GM12872 (cell line): ENCODE measurements around the gene CLDN5.

Experiments used
- CTCF ChIP-seq: IDR thresholded peaks from 3 replicates; pipeline ENCODE4 v1.5.1; 2011; ENCODE audit warnings: low read depth, mild to moderate bottlenecking, low read length, moderate library complexity; ENCODE audit not compliant: insufficient read depth

CLDN5 gene

DNA sequence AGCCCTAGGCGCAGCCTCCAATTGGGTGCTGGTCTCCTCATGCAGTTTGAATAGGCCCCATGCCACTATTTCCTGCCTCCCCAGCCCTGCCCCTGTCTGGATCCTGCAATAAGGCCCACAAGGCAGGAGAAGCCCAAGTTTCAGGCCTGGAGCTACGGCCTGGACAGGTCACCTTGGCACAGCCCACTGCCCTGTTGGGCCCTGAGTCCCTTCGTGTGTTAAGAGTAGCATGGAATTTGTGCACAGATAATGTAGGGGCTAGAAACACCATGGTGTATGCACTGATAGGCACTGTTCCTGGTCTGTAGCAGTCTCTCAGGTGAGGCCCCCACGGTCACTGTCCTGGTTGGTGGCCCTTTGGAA lies 24.3 kb downstream of the CLDN5 start:
- TF ChIP-seq CTCF, result no peak

DNA sequence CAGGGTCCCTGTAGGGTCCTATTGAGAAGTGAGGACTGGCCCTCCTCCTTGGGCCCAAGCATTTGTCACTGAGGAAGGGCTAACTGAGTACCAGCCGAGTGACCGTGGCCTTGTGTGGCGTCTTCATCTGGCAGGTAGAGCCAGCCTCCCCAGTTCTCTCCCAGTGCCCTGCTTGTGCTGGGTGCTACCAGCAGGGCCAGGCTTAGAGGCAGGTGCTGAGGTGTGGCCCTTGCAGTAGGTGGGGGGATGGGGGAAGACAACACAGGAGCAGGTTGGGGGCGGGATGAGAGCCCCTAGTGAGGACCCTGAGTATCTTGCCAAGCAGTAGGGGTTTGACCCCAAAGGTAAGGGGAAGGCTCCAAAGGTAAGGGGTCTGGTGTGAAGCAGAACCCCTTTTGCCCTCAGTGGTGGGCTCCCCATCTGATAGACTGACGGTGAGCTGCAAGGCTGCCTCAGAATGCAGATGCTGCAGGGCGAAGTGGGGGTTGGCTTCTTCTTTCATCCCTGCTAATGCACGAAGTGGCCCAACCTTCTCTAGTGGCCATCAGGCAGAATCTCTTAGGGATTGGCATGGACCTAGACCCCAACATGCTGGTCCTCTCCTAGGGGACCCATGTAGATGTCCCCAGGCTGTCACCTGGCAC lies 24.9 kb downstream of the CLDN5 start:
- TF ChIP-seq CTCF, result no peak

DNA sequence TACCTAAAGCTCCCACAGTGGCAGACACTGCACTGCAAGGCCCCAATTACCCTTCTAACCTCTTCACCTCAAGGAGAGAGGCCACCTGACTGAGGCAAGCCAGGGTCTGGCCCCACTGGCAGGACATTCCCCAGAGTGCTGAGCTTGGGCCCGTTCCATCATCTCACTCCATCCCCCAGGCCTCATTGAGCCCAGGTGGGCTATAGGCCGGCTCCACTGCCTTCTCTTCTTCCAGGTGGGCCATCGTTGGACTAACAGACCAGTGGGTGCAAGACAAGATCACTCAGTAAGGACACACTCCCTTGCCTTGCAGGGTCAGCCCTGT lies 25.4 kb downstream of the CLDN5 start:
- no peak for TF ChIP-seq CTCF

- TF ChIP-seq CTCF, result no peak
Observed at GRCh38 chr22:19498154-19498865, 25.9 kb downstream of the CLDN5 start.

GRCh38 chr22:19497245-19497644 lies 27.0 kb downstream of the CLDN5 start:
- TF ChIP-seq CTCF, result no peak

GRCh38 chr22:19496324-19496630 lies 27.9 kb downstream of the CLDN5 start:
- no peak for TF ChIP-seq CTCF

GRCh38 chr22:19495562-19496323 lies 28.5 kb downstream of the CLDN5 start:
- no peak for TF ChIP-seq CTCF
